GM18499 (cell line): ENCODE results near the gene IL17B.

Source experiments
- ATAC-seq: cut with Tn5 transposase; IDR thresholded peaks from one replicate; pipeline ENCODE4 v1.9.1; 2021; ENCODE audit warnings: moderate number of reproducible peaks; ENCODE audit not compliant: insufficient read depth, unreplicated experiment

IL17B gene

DNA sequence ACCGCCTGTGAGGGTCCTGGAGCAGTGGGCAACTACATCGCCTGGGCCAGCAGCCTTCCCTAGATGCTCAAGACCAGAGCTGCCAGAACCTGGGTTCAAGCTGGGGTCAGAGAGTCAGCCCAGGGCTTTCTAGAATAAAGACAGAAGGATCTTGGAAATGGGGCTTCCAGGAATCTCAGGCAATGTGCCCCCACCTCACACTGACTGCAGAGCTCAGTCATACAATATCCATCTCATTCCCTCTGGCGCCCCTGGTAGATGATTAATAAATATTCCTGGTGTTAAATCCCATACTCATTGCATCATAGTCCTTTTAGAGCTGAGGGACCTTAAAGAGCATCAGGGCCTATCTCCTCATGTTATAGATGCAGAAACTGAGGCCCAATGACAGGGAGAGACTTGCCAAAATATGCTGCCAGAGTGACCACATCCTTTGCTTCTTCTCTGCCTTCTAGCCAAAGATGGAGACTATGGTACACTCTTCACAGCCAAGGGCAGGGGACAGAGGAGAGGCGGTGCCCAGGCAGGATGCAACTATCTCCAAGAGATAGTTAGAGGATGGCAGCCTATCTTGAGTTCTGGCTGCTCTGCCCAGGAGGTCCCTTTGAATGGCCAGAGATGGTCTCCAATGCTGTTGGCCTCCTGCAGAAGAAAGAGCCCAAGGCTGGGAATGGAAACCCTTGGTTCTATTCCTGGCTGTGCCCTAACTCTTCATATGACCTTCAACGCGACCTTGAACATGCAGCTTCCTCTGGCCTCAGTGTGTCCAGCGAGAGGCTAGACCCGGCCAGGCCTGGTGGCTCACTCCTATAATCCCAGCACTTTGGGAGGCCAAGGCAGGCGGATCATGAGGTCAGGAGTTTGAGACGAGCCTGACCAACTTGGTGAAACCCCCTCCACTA lies 36.2 kb upstream of the IL17B start:
- ATAC-seq: no peak

DNA sequence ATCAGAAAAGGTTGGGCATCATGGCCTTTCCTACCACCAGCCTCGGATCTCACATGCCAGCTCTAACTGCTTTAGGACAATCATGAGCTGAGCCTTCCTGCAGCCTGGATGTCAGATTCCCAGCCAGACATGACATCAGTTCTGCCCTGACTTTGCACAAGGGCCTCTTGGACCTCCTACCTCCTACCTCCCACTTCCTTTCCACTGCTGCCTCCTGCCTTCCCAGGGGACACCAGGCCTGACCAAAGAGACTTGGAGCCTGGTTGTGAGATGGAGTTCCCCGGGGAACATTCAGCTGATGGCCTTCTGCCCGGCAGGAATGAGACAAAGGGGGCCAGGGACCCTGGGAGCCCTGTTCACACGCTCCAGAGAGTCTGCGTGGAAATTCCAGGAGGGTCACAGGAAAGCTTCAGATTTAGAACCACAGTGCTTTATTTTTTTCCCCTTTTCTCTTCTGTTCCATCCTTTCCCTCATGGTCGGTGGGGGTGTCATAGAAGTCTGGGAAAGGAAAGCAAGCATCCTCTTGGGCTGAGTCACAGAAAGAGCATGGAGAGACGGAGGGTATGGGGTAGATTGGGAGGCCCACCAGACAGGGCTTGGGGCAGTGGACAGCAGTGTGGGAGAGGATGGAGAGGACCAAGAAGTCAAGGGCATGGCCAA lies 35.4 kb upstream of the IL17B start:
- ATAC-seq: no peak

DNA sequence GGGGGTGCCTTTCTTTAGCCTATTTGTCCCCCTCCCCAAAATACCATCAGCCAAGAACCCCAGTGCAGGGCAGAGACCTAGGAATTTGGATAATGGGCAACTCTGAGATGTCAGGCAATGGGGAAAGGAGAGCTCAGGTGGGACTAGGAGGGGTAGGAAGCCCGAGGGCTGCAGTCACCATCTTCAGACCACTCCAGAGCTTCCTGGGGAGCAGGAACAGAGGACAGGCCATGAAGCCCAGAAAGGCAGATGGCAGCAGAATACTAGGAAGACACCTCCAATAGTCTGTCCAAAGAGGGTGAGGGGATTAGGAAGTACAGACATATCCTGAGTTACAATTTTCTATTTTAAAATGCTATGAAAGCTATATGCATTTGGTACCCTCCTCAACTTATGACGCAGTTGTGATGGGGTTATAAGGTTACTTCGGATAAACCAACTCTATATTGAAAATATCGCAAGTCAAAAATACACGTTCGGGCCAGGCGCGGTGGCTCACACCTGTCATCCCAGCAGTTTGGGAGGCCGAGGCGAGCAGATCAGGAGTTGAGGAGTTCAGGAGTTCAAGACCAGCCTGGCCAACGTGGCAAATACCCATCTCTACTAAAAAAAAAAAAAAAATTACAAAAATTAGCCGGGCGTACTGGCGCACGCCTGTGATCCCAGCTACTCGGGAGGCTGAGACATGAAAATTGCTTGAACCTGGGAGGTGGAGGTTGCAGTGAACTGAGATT lies 34.6 kb upstream of the IL17B start:
- no peak for ATAC-seq

DNA sequence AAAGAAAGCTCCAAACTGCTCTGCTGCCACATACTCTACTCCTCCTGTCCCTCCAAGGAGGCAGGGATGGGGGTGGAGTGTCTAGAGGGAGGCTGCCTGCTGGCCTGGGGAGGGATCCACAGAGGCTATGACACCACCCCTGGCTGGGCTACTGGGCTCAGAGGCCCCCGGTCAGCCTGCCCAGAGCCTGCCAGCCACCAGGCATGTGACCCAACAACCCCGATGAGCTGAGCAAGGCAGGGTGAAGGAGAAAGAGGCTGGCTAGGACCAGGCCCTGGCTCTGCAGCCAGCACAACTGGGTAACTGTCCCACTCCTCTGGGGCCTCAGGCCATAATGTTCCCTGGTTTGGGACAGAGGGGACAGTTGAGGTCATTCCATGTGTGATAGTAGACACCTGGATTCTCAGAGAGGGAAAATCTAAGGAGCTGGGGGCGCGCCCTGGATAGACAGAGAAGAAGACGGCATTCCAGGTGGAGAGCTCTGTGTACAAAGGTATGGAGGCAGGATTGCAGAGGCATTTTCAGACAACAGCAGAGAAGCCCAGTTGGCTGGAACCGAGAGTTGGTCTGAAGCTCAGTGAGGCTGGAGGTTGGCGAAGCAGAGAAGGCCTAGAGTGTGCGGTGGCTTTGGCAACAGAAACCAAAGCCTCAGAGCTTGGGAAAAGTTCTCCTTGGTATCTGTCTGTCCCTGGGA lies 33.8 kb upstream of the IL17B start:
- ATAC-seq: no peak

DNA sequence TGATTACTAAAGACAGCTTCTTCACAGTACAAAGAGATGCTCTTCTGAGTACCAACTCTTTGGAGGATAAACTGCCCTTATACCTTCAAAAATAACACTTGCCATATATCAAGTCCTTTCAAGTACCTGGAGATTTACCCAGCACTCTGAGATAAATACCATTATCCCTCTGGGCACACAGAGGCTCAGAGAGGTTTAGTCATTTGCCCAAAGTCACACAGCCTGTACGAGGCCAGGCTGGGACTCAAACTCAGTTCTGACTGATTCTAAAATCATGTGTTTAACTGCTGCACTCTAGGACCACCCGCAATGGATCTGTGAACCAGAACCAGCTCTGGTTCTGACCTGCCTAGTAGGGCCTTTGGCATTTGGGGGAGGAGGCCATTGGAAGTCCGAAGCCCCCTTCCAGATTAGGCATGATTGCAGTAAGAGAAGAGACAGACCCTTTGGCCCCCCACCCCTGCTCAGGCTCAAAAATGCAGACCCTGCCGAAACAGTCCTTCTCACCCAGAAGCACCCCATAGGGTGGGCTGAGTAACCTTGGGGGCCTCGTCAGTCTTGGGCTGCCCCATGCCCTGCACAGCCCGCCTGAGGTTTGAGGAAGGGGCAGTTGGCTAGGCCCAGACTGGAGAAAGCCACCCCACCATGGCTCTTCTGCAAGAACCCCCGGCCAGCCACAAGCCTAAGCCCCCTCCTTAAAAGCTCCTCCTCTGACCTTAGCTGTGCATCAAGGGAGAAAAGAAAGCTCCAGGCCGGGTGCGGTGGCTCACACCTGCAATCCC lies 32.8 kb upstream of the IL17B start:
- ATAC-seq: no peak

- no peak for ATAC-seq
Observed at GRCh38 chr5:149410721-149411432, 31.8 kb upstream of the IL17B start.

DNA sequence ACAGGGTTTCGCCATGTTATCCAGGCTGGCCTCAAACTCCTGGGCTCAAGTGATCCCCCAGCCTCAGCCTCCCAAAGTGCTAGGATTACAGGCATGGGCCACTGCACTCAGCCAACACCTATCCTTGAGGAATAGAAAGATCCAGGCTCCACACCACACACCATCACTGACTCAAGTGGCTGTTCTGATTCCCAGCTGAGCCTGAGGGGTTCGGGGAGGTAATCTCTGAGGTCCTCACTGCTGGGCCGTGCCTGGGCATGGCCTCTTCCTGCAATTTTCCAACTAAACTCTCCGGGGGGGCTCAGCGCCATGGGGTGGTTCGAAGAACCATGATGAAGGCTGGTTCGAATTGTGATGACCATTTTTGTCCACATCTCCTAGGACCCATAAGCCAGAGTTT lies 31.0 kb upstream of the IL17B start:
- no peak for ATAC-seq

DNA sequence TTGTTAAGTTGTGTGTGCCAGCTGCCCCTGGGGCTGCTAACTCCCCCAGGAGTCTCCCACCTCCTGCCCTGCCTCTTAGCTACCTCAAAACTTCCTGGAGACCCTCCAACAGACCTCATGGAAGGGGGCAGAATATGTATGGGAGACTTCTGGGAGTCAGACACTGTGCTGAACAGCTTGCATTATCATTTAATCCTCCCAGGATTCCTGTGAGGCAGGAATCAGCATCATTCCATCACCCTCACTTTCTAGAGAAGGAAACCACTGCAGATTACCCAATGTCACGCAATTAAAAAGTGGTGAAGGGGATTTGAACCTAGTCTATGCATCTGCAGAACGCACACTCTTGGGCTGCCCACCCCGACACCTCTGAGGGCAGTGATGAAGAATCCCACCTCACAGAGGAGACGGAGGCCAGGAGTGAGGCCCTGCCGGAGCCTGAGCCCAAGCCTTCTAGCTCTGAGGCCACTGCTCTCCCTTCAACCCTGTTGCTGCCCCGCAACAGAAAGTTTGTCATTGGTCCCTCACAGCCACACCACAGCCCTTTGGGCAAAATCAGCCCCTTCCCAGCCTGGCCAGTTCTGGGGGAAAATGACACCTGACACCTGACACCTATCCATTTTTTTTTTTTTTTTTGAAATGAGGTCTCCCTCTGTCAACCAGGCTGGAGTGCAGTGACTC lies 30.3 kb upstream of the IL17B start:
- no peak for ATAC-seq

DNA sequence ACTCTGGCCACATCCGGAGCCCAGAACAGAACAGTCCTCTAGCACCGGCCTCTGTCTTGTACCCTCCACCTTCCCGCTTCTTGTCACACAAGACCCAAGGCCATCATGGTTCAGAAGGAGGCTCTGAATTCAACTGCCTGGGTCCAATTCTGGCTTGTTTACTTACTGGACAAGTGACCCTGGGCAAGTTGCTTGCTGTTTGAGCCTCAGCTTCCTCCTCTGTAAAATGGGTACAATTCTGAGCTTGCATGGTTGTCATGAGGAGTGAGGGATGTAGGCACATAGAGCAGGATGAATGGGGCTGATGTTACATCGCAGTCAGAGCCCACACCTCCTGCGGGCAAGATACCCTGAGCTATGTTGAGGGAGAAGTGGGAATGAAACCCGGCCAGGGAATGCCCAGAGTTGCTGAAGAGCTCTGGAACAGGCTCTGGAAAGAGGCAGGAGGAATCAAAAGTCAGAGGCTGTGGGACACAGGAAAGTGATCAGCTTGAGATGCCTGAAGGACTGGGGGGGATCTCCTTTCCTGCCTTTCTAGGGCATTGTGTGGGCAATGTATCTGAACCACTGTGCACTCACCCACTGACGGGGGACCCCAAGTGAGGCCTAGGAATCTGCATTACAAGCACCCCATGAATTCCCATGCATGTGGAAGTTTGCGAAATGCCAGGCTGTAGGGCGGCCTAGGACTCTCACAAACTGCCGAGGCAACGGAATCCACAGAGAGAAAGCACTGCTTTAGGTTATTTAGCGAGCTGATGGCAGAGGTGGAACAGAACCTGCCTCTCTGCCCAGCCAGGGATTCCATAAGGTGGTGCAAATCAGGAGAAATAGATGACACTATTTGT lies 29.4 kb upstream of the IL17B start:
- ATAC-seq: no peak

DNA sequence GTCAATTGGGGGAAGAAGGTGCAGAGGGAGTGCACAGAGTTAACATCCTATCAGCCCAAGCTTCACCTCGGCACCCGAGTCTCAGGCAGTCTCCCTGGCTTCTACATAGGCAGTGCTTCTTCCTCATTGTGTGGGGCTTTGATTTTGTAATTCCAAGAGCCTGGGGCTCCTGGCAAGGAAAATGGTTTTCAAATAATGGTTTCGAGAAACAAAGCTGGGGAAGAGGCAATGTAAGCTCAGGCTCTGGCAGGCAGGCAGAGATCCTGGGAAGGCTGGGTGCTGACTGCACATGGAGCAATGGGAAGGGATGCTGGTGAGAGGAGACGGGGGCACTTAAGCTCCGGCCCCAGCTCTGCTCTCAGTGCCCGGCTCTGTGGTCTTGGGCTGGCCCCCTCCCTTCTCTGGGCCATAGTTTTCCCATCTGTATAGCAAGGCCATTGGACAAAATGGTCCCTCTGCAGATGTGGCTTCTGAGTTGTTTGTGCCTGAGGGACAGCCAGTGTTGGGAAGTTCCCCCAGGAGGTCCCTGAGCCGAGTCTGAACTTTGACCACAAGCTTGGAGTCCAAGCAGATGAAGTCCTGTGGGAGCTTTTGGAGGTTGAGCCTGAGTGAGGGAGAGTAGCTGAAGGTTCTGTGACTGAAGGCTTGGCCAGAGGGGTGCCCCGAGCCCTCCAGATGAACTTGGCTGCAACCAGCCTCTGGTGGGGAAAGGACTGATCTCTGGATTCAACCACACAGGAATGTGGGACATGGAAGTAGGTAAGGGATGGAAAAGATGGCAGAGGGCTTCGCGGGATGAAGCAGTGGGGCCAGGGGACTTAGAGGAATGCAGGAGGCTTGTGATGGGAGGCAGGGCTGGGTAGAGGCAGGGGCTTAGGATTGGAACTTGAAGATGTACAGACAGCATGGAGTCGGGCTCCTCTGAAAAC lies 28.5 kb upstream of the IL17B start:
- no peak for ATAC-seq

DNA sequence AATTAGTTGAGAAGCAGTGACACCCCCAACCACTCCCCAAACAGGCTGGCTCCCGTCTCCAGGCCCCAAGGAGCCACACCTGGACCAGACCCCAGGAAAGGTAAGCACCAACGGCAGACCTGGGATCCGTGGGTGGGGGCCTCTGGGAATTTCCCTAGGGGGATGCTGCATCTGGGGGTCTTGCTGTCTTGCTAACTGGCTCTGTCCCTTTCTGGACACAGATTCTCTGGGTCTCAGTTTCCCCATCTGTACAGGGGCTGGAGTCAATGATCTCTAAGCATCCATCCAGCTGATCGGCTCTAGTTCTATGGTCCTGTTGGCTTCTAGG lies 27.9 kb upstream of the IL17B start:
- ATAC-seq: no peak

DNA sequence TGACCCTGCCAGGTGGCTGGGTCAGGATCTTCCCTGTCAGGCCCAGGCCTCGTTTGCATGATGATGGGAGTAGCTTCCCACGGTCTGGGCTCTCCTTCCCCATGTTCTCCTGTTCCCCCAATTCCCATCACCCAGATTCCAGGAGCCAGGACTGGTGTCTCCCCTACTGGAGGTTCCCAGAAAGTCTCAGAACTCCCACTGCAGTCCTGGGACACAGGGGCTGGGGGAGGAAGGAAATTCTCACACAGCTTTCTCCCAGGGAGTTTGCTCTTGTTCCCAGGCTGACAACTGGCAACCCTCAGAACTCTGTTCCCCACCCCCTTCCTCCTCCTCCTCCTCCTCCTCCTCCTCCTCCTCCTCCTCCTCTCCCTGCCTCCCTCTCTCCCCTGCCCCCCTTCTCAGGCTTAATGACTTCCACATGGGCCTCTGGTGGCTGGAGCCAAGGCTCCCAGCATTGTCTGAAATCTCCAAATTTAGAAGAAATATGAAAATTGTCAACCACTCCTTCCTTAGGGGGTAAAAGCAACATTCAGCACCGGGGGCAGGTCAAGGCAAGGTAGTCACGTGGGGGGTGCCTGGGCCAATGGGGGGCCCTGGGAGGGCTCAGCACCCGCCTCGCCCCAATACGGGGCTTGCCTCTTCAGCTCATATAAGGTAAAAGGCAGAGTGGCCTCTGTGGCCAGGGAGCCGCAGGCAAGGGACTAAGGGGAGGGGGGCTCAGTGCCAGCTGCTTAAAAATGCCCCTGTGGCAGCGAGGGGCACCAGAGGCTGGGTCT lies 27.3 kb upstream of the IL17B start:
- ATAC-seq: no peak

- ATAC-seq: no peak
Observed at GRCh38 chr5:149405550-149406202, 26.6 kb upstream of the IL17B start.

- no peak for ATAC-seq
Observed at GRCh38 chr5:149404746-149405549, 25.9 kb upstream of the IL17B start.
